ENCODE measurements around the gene UMODL1.

The UMODL1 gene

DNA sequence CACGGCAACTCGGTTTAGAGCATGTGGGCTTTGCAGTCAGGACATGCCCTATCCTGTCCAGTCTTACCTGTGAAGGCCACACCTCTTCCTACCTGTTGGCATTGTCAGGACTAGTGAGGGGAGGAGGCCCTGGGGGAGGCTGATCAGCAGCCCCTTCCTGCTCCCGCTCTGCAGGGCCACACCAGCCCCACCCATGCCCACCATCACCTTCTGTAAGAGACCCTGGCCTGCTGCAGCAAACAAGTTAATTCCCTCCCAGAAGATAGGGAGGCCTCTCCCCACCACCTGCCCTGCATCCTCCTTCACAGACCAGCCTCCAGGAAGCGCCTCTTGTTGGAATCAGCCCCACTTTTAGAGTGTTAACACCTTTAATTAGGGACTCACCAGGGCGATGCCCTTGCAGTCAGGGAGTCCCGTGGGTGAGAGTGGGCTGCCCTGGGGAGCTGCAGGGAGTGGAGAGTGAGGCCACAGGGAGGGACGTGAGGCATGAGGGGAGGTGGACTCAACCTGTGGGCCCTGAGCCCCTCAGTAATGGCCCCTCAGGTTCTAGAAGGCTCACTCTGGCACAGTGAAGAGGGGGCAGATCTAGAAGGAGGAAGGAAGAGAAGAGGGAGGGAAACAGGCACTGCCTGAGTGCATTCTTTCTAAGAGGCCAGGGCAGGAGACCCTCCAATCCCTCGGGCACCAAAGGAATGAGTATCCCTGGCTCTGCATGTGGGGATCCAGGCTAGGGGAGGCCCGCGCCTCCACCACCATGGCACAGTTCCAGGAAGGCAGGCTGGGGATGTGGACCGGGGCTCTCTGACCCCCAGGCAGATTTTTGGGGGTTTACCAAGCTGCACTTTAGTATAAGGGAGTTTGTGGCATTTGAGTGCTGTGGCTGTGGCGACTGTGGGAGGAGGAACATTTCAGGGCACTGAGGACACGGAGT lies 8.2 kb downstream of the UMODL1 start:
- DNase-seq (ENCODE audit: low read depth) = no peak

DNA sequence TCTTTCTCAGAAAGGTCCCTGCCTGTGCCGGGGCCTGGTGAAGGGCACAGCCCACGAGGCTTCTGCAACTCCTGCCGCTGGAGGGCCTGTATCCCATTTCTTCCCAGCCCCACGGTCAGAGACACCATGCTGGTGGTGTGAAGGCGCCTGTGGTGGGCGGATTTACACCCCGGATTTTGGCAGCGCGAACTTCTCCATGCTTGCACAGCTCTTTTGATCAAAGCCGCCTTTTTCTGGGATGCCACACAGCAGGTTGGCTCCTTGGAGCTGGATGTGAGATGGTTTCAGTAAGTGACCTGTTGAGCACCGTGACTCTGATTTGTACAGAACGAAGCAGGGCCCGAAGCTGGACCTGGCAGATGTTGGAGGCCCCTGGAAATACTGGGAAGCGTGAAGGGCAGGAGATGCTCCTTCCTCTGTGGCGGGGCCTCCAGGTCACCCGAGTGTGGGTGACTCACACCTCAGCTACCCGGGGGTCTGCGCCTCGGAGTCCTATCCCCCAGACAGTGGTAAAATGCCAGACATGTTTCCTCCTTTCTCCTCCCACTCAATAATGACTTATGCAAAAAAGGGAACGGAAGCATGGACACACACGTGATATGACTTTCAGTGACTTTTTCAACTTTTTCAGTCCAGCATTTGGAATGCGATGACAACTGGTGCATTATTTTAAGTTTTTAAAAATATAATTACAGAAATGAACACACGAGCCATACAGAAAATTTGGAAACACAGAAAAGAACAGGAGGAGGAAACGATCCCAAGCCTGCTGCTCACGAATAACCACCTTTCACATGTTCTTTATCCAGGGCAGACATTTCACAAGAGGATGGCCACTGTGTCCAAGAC lies 9.0 kb downstream of the UMODL1 start:
- no peak for DNase-seq (ENCODE audit: low read depth)

DNA sequence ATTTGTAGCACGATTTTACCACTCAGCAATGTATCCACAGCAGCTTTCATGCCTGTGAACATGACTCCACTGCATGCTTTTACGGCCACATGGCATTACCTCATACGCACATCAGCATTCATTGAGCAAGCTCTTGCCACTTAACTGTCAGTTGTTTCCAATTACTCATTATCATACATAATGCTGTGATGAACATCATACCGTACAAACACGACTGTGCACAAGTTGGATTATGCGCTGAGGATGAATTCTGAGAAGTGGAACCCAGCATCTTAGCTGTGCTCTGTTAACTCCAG lies 9.6 kb downstream of the UMODL1 start:
- no peak for DNase-seq (ENCODE audit: low read depth)

DNA sequence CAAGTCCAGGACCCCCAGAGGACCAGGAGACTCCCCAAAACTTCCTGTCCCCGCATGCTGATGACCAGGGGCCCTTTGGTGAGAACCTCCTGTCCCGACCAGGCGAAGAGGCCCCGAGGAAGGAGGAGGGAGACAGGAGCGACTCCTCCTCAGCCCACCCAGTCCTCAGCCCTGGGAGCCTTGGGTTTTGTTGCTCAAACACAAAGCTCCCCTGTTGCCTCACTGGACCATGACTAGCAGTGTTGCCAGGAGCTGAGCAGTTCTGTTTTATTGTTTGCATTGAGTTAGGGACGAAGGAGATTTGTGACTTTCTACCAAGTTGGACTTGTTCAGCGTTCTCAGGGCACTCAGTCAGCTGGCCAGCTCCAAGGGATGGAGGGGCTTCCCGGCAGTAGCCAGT lies 10.0 kb downstream of the UMODL1 start:
- no peak for DNase-seq (ENCODE audit: low read depth)

DNA sequence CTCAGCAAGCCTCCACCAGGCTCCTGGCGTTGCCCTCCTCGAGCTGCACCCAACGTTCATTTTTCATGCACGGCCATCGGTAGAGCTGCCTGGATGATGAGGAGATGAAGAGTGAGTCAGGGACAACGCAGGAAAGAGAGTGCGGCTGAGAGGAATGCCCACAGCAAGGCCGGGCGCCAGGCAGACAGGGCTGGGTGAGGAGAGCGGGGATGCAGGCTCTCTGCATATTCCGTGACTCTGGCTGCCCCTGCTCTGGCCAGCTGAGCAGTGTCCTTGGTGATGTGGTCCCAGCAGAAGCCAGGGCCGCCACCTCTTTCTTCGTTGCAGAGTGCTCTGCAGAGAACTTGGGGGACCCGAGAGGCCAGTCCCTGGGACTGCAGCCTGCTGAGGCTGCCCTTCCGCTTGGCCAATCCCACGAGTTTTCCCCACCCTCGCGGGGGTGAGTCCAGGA lies 10.8 kb downstream of the UMODL1 start:
- DNase-seq (ENCODE audit: low read depth) = no peak

DNA sequence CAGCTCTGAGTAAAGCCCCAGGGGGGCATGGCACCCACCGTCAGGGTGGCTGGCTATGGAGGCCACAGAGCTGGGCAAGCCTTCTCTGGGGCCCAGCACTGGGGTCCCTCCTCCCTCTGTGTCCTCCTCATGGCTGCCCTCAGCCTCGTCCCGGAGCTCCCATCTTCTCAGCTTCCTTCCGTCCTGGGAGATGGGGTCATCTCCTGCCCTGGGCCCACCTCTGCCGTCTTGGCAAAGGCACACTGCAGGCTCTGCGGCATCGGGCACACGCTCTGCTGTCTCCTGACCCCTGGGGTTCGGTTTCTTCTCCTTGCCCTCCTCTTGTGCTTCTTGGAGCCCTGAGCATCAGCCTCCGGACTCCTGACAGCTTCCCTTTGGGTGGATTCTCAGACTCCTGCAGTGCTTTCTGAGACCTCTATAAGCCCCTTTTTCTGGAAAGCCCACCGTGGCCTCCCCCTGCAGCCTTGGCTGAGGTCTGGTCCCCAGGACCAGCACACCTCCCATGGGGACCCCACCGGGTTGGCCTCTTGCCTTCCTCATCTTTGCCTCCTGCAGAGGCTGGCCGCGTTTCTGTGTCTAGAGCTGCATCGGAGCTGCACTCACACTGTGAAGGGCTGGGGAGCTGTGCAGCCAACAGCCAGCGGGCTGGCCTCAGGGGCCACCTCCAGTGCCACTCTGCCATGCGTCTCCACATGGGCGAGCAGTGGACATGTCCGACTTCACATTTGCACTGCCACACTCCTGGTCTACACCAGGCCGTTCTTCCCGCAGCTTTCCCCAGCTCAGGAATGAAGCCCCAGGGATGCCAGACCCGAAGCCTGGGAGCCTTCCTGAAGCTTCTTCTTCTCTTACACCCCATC lies 11.6 kb downstream of the UMODL1 start:
- DNase-seq (ENCODE audit: low read depth) = no peak

DNA sequence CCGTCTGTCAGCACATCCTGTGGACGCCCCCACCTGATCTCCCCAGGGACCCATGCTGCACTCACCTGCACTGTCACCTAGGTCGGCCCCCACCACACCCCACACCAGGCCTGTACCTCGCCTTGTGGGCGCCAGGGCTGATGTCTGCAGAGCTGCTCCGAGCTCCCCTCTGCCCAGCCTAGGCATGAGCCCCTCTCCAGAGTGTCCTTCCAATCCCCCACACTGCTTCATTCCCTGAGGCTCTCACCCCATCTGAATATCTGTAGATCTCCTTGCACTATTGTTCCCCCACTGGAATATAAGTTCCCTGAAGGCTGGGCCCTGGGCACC lies 12.2 kb downstream of the UMODL1 start:
- DNase-seq (ENCODE audit: low read depth) = no peak

DNA sequence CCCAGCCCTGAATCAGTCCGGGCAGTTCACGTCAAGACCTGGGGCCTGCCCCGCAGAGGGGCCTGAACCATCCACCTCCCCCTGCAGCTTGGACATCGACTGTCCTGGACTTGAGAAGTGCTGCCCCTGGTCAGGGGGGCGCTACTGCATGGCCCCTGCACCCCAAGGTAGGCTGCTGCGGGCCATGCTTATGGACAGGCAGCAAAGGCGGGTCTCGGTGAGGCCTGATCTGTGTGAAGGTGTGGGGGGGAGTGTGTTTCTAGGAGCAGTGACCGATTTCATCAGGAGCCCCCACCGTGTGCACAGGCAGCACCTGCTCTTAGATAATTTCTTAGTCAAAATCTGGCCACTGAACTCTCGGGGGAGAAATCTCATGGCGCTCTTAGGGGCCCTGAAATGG lies 13.0 kb downstream of the UMODL1 start:
- no peak for DNase-seq (ENCODE audit: low read depth)

DNA sequence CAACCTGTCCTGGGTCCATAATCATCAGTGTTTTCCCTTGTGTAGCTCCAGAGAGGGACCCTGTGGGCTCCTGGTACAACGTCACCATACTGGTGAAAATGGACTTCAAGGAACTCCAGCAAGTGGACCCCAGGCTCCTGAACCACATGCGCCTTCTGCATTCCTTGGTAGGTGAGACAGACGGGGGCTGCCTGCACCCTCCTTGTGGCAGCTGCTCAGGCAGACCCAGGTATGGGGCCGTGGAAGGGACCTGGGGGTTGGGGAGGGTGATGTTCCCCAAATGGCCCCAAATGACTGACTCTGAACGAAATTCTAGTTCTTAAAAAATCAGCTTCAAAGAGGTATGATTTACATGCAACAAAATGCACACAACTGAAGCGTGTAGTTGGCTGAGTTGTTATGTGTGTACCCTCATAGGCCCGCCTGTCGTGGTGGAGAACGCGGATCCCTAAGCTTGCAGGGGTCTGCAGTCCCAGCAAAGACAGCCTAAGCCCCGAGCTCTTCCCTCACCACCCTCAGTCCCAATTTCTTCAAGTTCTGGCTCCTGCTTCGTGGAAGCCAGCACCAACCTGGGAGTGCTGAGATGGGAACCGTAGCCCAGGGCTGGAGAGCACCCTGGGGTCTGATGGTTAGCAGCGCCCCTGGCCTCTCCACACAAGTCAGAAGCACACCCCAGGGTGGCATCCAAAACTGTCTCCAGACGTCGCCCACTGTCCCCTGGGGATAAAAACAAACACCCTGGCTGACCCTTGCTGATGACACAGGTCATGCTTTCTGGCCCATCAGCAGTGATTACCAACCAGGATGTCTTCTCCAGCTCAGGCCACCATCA lies 14.3 kb downstream of the UMODL1 start:
- no peak for DNase-seq (ENCODE audit: low read depth)

DNA sequence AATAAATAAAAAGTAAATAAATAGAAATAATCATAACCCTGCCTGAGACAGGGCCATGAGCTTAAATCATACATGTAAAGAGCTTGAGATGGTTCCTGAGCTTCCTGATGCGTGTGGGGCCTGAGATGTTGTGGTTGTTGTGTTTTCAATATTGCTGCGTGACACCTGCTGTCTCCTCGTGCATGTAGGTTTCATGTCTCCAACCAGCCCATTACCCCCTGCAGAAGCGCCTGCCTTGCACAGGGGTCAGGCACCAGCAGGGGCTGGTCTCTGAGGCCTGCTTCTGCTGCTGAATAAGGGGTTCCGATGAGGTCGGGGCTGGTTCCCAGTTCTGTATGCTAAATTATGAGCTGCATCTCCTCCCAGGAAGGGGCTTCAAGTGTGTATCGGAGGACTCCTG lies 15.9 kb downstream of the UMODL1 start:
- DNase-seq (ENCODE audit: low read depth) = no peak

DNA sequence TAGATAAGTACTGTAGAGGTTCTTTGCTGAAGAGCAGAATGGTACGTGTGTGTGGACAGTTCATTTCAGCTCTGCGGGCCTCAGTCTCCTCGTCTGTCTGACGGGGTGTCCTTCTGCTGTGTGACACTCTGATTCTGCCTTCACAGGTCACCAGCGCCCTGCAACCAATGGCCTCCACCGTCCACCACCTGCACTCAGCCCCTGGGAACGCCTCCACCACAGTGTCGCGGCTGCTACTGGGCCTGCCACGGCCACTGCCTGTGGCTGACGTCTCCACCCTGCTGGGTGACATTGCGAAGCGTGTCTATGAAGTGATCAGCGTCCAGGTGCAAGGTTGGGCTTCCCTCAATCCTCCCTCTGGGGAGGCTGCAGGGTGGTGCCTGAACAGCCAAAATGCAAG lies 17.0 kb downstream of the UMODL1 start:
- no peak for DNase-seq (ENCODE audit: low read depth)

DNA sequence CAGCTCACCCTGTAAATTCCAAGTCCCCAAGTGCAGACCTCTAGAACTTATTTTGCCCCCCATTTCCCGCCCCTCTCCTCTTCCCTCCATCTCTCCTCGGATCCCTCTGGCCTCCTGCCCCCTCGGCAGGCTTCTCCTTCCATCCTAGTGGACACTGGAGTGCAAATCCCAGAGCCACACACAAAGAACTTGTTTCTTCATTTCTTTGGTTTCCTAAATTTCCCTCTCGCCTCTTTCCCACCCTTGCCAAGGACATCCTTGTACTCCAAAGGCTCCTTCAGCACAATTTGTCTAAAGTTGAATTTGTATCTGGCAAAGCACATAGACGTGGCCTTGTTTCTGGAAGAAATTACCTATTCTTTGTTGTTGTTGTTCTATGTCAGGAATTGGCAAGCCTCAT lies 17.5 kb downstream of the UMODL1 start:
- DNase-seq (ENCODE audit: low read depth) = no peak

DNA sequence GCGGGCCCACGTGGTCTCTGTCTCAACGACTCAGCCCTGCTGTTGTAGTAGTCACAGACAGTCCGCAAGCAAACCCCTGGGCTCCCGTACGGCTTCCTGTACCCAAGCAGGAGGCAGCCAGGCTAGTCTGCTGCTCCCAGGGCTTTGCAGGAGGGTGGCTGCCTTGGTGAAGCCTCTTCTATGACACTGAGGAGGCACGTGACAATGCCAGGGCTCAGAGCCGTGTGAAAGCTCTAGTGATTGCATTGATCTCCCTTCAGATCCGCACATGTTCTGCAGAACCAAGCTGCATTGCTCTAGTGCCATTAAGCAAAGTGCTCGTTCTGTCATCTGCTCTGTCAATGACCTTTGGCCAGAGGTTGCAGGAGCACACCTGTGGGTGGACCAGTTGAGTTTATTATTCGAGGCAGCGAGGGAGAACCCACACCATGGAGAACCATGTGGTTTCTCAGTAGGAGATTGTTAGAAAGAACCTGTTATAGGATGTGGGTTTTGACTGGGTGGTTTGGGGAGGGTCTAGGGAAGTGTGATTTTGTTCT lies 18.0 kb downstream of the UMODL1 start:
- DNase-seq (ENCODE audit: low read depth) = no peak

DNA sequence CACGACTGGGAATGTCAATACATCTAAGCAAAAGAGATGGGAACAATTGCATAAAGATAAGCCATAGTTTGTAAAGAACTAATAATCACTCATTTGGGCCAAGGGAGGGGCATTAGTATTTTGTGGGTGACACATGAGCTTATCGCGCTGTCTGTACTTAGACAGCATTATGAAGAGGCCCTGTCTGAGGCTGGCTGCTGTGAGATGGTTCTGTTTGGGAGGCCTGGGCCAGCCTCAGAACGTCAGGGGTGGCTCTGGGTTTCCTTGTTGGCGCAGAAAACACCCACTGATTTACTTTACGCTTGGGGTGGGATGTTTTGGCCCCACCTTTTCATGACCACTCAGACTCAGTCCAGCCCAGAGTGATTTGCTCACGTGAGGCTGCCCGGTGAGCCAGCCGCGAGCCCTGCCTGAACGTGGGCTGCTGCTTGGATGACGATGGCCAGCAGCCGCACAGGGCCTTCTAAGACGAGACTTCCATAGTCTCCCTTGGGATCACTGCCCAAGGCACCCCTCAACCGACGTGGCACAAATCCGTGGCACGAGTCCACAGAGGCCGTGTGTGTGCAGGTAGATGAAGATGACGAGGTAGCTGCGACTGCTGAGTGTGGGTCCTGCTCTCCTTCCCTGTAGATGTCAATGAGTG lies 18.7 kb downstream of the UMODL1 start:
- DNase-seq (ENCODE audit: low read depth) = no peak

DNA sequence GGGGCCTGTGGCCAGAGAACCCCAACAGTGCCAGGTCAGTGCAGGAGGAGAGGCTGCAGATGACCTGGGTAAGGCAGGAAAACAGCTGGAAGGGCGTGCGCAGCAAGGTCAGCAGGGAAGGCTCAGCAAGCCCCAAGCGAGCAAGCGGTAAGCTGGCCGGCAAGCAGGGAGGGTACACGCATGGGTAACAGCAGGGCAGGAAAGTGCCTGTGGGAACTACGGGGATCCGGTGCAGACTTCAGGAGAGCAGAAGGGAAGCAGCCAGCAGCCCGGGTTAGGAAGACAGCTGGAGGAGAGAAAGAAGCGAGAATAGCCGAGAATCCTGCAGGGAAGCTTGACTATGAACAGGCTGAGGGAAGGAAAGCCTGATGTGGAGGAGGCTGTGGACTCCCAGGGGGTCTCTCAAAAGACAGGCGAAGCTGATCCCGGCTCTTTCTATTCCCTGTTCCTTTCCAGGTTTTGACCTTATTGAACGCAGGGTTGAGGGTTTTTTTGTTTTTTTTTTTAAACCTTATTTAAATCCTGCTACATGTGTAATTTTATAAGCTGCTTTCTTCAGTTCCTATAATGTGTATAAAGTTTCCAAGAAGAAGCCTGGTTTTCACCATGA lies 20.9 kb downstream of the UMODL1 start:
- no peak for DNase-seq (ENCODE audit: low read depth)

DNA sequence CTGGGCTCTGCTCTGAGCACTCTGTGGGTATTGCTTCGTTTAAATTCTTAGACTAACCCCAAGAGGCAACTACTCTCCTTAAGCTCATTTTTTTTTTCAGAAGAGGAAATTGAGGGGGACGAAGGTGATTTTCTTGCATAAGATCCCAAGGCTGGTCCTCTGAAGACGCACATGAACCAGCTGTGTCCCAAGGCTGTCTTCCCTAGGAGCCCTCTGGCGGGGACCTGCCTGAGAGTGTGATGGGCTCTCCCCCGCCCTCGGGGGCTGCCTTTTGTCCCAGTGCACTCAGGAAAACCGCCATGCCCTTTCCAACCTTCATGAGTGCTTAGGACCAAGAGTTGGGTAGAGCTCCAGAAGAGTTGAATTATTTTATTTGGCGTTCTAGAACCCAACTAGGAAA lies 21.7 kb downstream of the UMODL1 start:
- DNase-seq (ENCODE audit: low read depth) = no peak

DNA sequence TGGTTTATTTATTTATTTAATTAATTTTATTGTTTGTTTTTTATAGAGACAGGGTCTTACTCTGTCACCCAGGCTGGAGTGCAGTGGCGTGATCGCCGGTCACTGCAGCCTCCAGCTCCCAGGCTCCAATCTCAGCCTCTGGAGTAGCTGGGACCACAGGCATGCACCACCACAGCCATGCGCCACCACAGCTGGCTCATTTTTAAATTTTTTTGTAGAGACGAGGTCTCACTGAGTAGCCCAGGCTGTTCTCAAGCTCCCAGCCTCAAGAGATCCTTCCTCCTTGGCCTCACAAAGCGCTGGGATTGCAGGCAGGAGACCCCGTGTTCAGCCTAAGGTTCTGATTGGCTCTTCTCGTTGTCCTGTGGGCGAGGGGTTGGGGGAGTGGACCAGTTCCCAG lies 22.1 kb downstream of the UMODL1 start:
- no peak for DNase-seq (ENCODE audit: low read depth)

DNA sequence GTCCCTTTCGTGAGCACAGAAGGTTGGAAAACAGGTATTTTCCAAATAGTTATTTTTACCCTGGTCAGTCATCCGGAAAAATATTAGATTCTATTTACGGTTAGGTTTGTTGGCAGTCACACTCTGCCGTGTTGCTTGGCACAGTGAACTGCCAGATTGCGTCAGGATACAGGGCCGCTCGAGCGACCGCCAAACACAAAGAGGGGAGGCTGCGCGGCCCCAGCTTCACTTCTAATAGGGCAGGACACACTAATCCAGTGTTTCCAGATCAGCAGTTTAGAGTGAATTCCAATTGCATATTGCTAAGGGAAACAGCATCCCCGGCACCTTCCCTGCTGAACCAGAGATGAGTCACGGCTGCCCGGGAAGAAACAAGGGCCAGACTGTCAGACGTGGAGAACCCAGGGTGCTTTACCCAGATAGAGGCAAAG lies 22.9 kb downstream of the UMODL1 start:
- DNase-seq (ENCODE audit: low read depth) = no peak

DNA sequence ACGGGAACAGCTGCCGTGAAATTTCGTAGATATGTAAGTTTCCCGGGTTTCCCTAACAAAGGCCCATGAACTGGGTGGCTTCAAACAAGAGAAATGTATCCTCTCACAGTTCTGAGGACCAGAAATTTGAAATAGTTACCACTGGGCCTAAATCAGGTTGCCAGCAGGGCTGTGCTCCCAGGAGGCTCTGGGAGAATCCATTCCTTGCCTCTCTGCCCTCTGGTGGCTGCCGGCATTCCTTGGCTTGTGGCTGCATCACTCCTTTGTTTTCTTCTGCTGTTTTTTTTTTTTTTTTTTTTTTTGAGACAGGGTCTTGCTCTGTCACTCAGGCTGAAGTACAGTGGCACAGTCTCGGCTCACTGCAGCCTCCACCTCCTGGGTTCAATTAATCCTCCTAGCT lies 23.7 kb downstream of the UMODL1 start:
- DNase-seq (ENCODE audit: low read depth) = no peak

DNA sequence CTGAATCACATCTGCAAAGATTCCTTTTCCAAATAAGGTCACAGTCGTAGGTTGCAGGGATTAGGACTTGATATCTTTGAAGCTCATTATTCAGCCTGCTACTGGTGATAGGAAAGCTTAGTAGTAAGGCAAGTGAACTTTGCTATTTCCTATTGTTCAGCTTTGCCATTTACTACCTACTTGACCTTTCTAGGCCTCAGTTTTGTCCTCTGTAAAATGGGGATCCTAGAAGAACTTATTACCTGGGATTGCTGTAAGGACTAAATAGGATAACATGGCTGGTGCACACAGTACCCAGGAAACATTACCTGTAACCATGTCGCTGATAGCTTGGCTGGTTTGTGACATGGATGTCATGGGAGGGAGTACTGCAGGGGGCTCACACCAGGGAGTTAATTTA lies 24.5 kb downstream of the UMODL1 start:
- no peak for DNase-seq (ENCODE audit: low read depth)

Data from activated gamma-delta T cell treated with anti-CD3 and anti-CD28 coated beads, Interleukin-2, amount 50 U/mL, for 16 hours (primary cell).